HepG2 (cell line): Measurements from ENCODE around the gene ARHGAP12.

ENCODE experiments used
- KAT8 ChIP-seq: IDR thresholded peaks from 2 replicates; pipeline ENCODE4 v1.6.1; 2016; ENCODE audit warnings: missing genetic modification reagents, missing compliant biosample characterization
- POLR2A ChIP-seq, 2 experiments: IDR thresholded peaks; 2 replicates each; pipeline ENCODE4 v1.6.1; 2011; ENCODE audit warnings: low read depth in 2 of 2, low read length in 2 of 2, mild to moderate bottlenecking in 1 of 2, moderate library complexity in 1 of 2; ENCODE audit not compliant: insufficient read depth in 1 of 2
- SAFB2 ChIP-seq: sonication (generic); formaldehyde crosslinking; IDR thresholded peaks from 2 replicates; pipeline ENCODE4 v1.5.1; 2020; ENCODE audit warnings: missing genetic modification reagents, low read depth, mild to moderate bottlenecking, borderline replicate concordance
- TARDBP ChIP-seq: sonication (generic); formaldehyde crosslinking; IDR thresholded peaks from 2 replicates; pipeline ENCODE4 v1.8.0; 2022; ENCODE audit warnings: mild to moderate bottlenecking, missing genetic modification reagents
- ZNF24 ChIP-seq: fragments of 450-650 bp; IDR thresholded peaks from 2 replicates; pipeline ENCODE4 v1.6.1; 2017; ENCODE audit warnings: antibody characterized with exemption, mild to moderate bottlenecking
- ZSCAN29 ChIP-seq: sonication (generic); formaldehyde crosslinking; conservative IDR thresholded peaks from 2 replicates; pipeline ENCODE4 v1.4.0; 2020; ENCODE audit warnings: mild to moderate bottlenecking, missing genetic modification reagents

- TF ChIP-seq SAFB2 (CRISPR knock-in tag) (no peak), TARDBP (CRISPR knock-in tag) (no peak), POLR2A (IDR thresholded peaks at IDR 0.05; ENCODE audit: insufficient read depth in 1 of 2, low read depth in 2 of 2, low read length in 2 of 2) (no peak), KAT8 (no peak), ZNF24 (no peak), ZSCAN29 (CRISPR knock-in tag) (no peak)
Measured at GRCh38 chr10:31921031-31921430, 7.6 kb downstream of the ARHGAP12 start.
